ENCODE data around the gene LSG1.

DNA sequence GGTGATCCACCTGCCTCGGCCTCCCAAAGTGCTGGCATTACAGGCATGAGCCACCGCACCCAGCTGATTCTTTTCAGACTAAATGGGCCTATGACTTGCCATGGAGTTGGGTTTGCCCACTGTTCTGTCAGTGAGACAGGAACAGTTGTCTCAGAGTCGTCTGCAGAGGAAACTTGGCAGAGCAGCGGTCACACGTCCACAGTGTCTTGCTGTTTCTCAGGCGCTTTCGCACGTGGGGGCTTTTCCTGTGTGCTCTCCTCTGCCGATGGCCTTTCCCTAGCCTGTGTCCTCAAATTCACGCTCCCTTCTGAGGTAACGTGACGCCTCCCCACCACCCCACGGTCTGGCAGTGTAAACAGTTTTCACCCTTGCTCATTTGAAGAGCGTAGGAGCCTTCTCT lies 50.0 kb downstream of the LSG1 start:
- TF ChIP-seq ARNTL (CRISPR knock-in tag; IDR thresholded peaks at IDR 0.05; ENCODE audit: borderline replicate concordance, low read depth): no peak
- TF ChIP-seq ZFP3 (CRISPR knock-in tag; IDR thresholded peaks at IDR 0.05): no peak
- TF ChIP-seq CSDC2 (CRISPR knock-in tag; IDR thresholded peaks at IDR 0.05): no peak
- no peak for TF ChIP-seq OSR1 (CRISPR knock-in tag; IDR thresholded peaks at IDR 0.05)
- TF ChIP-seq ZNF565 (CRISPR knock-in tag; conservative IDR thresholded peaks at IDR 0.05; ENCODE audit: low read depth): no peak
- no peak for TF ChIP-seq ZNF8 (CRISPR knock-in tag; IDR thresholded peaks at IDR 0.05)
- no peak for TF ChIP-seq ZFP30 (CRISPR knock-in tag; IDR thresholded peaks at IDR 0.05)
